Activated T-cell treated with anti-CD3 and anti-CD28 coated beads, Interleukin-2, amount 50 U/mL, for 48 hours (primary cell): Measurements from ENCODE around the gene ZNF608.

Source experiments
- DNase-seq, 2 experiments: peaks; one replicate each; pipeline ENCODE4 v3.0.0-alpha.2; 2020

Gene ZNF608

GRCh38 chr5:124736082-124736804 lies 10.2 kb downstream of the ZNF608 start:
- no peak for DNase-seq

GRCh38 chr5:124735169-124735858 lies 11.1 kb downstream of the ZNF608 start:
- no peak for DNase-seq

- DNase-seq = no peak
Measured at GRCh38 chr5:124734574-124735168, 11.8 kb downstream of the ZNF608 start.

GRCh38 chr5:124733329-124733650 lies 13.1 kb downstream of the ZNF608 start:
- DNase-seq = no peak

- DNase-seq = no peak
Measured at GRCh38 chr5:124732428-124733328, 13.8 kb downstream of the ZNF608 start.

- no peak for DNase-seq
Measured at GRCh38 chr5:124730381-124730780, 16.1 kb downstream of the ZNF608 start.

GRCh38 chr5:124729720-124730359 lies 16.6 kb downstream of the ZNF608 start:
- DNase-seq = no peak

- DNase-seq = no peak
Measured at GRCh38 chr5:124728968-124729332, 17.5 kb downstream of the ZNF608 start.

- DNase-seq = no peak
Measured at GRCh38 chr5:124728331-124728967, 18.0 kb downstream of the ZNF608 start.

- no peak for DNase-seq
Measured at GRCh38 chr5:124726631-124727362, 19.6 kb downstream of the ZNF608 start.

- DNase-seq = no peak
Measured at GRCh38 chr5:124725622-124726258, 20.7 kb downstream of the ZNF608 start.

- no peak for DNase-seq
Measured at GRCh38 chr5:124725040-124725434, 21.4 kb downstream of the ZNF608 start.

- DNase-seq = no peak
Measured at GRCh38 chr5:124724357-124725039, 21.9 kb downstream of the ZNF608 start.

- no peak for DNase-seq
Measured at GRCh38 chr5:124721229-124721735, 25.2 kb downstream of the ZNF608 start.

GRCh38 chr5:124720593-124720992 lies 25.8 kb downstream of the ZNF608 start:
- no peak for DNase-seq

GRCh38 chr5:124719113-124719967 lies 27.1 kb downstream of the ZNF608 start:
- no peak for DNase-seq

GRCh38 chr5:124718380-124718789 lies 28.1 kb downstream of the ZNF608 start:
- DNase-seq = no peak

- no peak for DNase-seq
Measured at GRCh38 chr5:124716169-124716568, 30.3 kb downstream of the ZNF608 start.

- no peak for DNase-seq
Measured at GRCh38 chr5:124714910-124715309, 31.5 kb downstream of the ZNF608 start.
